NCI-H1105 treated with DMSO at 0.1 percent for 48 hours (cell line): Measurements from ENCODE around the gene B9D1.
A peak's percentile ranks its signal among the peaks of the same experiment; 100 is the strongest.

Experiments used
- DNase-seq: peaks from one replicate; lab custom pipeline; 2025; lab: John Stamatoyannopoulos, UW

B9D1 gene

DNA sequence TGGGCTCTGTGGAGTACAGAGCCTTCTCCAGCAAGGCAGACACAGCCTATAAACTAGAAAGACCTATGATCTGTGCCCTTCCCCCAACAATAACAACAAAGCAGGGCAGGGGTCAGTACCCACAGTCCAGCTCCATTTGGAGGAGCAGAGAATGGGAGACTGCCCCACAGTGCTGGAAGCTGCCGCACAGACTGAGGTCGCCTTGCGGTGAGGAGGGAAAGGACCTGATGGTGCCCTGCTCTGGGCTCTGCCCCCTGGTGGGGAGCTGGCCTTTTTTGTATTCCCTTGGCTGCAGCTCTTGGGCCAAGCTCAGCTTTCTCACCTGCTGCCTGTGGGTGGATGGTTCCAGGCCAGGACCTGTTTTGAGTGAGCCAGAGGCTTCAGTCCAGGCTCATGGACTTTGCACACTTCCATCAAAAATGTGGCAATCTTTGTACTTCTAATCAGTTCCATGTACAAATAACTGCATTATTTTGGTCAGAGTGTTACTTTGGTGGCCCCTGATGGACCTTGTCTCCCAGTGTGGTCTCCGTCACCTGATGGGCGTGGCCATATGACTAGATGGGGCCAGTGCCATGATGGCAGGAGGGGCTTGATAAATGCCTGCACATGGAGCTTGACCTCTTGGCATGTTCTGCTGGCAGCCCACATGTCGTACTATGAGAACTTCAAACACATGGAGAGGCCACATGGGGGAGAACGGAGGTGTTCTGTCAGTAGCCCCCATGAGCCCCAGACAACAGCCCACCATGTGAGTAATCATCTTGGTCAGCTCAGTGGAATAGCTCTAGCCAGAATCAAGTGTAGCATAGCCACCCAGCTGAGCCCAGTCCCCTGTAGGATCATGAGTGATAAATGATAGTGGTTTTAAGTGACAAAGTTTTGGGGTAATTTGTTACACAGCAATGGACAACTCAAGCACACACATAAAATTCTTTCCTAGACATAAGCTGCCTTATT lies 24.2 kb downstream of the B9D1 start:
- DNase-seq = peak; percentile 39

DNA sequence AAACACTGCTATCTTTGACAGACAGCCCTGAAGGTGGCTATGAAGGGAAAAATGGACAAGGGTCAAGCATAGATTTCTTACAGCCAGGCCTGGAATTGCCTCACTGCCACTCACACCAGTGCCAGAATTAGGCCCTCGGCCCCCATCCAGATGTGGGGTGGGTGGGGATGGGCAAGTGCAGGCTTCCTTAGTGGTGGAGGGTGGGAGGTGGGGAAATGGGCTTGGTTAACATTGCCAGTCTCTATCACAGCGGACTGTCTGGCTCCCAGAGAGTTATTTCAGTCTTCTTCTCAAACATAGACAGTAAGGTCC lies 24.9 kb downstream of the B9D1 start:
- DNase-seq = no peak

DNA sequence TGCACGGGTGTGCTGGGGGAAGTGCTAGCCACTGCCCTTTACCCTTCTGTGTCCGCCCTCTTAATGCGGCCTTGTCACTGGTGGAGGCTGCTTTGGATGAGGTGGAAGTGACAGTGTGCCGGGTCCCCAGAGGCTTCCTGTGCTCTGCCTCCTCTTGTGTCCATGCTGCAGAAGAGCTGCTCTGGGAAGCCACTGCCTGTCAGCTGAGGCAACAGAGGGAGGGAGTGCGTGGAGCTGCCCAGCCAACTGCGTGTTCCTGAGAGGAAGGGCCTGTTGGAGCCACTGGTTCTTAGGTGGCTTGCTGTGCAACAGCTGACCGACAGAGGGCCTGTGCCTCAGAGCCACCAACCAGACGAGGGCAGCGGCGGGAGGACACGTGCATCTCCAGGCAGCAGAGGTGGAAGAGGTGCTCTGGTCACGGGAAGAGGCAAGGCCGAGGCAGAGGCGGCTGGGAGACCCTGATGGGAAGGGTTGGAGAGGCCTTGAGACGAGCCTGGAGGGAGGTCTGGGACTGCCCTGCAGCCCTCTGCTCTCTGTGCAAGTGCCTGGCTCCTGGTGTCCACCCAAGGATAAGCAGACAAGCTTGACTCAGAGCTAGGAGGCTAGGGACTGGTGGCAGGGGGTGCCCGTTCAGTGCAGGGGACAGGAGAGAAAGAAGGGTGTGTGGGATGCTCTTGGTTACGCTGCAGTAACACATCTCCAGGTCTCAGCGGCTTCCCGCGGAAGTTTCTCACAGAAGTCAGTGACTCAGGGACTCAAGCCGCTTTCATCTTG lies 25.4 kb downstream of the B9D1 start:
- no peak for DNase-seq

DNA sequence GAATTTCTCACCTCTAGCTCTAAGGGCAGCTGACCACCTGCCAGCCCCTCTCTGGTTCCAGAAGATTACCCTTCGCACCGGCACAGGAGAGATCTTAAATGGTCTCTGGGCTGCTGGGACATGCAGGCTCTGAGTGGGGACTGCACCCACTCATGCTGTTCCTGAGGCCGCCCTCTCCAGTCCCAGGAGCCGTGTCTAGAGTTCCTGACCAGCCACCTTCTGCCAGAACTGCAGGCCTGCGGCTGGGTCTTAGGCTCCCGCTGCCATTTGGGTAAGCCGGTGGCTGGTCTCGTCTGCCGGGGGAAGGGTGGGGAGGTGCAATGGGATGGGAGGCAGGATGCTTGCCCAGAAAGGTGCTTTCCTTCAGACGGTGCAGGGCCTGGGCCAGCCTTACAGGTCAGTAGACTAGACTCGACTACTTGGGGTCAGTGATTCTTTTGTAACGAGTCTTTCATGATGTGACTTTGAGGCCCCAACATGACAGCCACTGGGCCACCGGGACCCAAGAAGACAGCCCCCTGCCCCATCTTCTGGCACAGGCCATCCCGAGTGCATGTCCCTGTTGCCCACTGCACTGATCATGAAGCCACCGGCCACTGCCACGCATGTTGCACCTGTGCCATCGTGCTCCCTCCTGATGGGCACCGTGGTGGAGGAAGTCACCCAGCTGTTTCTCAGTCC lies 26.4 kb downstream of the B9D1 start:
- DNase-seq = no peak

DNA sequence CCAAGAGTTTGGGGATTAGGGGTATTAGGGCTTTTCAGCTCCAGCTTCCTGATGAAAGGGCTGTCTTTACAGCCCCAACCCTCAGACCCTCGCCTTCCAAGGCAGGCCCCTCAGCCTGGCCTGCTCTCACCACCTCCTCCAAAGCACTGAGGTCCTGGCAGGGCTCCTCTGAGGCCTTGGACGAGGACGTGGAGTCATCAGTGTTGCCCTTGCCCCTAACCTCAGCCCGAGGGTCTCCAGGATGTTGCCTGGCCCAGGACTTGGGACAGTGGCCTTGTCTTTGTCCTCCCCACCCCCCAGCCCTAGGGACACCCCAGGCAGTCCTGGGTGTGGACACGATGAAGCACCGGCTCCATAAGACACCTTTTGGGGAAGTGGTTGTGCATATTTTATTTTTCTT lies 28.2 kb downstream of the B9D1 start:
- DNase-seq = no peak

DNA sequence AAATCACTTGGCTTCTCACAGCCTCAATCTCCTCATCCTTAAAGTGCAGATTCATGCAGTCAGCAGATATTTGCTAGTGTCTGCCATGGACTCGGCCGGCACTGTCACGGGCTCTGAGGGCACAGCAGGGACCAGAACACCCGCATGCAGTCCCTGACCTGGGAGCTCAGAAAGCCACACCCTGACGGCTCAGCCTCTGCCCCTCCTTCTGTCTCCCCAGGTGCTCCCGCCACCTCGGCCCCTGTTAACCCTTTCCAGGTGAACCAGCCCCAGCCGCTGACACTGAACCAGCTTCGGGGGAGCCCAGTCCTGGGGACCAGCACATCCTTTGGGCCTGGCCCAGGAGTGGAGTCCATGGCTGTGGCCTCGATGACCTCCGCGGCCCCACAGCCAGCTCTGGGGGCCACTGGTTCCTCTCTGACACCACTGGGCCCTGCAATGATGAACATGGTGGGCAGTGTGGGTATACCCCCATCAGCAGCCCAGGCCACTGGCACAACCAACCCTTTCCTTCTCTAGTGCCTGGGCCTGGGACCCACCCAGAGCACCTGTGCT lies 28.7 kb downstream of the B9D1 start:
- DNase-seq = no peak

DNA sequence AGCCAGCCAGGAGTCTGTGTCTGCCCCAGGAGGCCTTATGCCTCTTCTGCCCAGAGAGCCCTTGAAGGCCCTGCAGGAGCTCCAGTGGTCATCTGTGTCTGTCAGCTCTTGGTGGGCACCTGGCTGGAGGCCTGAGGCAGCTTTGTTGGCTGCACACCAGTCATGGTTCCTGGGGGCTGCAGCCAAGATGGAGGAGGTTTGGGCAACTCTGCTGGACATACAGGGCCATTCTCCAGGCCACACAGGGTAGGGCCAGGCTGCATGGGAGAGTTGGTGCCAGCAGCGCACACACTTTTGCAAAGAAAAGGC lies 29.4 kb downstream of the B9D1 start:
- DNase-seq = no peak

DNA sequence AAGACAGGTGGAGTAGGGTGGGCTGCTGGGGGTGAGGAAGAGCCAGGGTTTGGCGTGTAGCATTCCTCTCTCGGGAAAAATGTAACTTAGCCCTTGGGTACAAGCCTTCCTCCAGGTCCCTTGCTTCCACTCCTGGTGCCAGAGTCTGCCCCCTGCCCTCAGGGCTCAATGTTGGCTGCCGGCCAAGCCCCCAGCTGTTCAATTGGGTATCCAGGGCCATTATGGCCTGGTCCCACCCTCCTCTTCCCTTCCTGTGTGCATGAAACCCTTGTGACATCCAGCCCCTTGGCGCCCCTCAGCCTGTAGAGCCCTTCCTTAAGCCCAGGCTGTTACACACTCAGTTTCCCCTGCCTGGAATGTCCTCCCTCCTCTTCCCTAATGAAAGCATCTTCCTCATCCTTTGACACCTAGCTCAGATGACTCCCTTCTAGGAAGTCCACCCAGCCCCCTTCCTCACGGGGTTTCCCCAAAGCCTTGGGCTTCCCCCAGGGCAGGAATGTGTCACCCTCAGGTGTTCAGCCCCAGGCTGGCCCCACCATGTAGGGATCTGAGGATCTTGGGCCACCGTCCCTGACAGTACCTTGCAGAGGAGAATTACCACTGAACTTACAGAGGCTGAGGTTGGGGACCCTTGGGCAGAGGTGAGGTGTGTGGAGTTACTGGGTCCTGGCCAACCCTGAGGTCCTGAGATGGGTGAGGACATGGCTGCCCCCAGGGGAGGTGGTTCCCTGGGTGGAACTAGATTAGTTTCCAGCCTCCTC lies 30.0 kb downstream of the B9D1 start:
- peak; percentile 23 for DNase-seq

DNA sequence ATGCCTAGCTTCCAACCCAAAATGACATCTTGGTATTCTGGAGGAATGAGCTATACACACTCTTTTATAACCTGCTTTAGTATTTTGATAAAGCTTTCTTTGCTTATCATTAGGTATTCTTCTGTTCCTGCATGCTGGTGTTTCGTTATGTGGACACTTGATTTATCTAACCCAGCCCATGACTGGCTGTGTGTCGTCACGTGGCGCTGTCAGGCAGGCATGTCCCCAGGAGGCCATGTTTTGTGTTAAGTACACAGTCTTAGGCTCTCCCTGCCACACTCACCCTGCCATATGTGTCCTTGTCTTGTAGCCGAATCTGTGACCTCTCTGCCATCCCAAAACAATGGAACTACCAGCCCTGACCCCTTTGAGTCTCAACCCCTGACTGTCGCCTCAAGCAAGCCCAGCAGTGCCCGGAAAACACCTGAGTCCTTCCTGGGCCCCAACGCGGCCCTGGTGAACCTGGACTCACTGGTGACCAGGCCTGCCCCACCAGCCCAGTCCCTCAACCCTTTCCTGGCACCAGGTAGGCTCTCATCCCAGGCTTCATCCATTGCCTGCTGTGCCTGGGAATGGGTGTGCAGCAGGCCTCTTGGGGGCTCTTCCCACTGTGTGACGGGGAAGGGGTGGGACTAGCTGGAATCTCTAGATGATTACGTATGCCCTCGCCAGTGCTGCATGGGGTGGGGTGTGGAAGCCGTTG lies 30.8 kb downstream of the B9D1 start:
- no peak for DNase-seq

DNA sequence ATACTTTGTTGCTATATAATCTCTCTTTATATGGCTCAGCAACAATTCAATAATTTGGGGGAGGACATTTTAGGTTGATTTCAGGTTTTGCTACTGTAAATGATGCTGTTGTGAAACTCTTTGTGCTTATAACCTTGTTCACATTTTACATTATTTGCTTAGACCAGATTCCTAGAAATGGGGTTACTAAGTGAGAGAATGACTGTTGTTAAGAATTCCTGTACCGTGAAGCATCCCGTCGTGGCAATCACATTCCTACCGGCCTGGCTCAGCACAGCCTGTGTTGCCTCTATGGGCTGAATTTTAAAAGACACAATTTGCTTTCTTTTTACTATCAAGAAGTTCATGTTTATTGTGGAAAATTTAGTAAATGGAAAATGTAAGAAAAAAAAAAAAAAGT lies 31.4 kb downstream of the B9D1 start:
- DNase-seq = no peak

DNA sequence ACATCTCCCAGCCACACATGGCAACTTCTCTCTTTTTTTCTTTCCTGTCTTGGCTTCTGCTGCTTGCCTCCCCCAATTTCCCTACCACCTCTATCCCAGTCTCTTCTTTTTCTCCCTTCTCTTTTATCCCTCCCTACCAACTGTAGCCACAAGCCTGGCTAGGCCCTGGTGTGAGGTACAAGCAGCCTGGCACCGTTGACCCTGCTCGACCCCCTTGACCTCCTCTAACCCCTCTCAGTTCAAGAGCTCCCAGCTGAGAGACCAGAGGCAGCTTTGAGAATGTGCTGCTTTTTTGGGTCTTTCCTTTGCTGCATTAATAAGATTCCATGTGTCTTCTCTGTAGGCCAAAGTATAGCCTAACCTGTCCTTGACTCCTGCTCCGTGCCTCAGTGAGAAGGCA lies 32.3 kb downstream of the B9D1 start:
- no peak for DNase-seq

DNA sequence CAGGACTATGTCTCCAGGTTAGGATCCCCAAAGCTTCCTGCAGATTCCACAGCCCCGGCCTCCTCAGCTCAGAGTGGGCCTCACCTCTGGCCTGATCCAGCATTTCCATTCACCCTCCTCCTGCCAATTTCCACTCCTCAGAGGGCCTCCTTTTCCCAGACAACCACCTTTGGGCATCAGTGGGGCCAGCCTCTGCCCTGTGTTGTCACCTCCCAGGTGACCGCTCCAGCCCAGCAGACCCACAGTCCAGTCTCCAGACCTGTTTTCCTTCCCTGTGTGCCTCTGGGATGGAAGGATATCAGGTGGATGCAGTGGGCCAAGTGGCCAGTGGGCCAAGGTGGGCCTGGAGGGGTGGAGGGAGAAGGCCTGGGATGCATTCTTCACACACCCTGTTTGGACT lies 32.7 kb downstream of the B9D1 start:
- no peak for DNase-seq

DNA sequence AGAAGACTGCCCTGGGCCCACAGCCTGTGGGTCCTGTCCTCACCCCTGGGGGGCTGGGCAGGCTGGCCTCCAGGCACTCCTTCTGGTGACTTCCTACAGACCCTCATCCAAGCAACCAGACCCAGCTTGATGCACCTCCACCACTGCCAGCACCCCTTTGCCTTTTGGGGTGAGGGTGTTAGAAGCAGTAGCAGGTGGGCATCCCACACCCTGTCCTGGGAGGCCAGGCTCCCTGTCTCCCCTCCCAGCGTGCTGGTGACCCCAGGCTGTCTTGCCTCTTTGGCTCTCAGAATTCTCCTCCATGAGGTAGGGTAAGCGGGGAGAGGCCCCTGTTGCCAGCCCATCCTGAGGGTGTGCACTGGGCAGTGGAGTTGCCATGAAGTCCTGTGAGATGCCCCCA lies 33.4 kb downstream of the B9D1 start:
- DNase-seq = no peak

DNA sequence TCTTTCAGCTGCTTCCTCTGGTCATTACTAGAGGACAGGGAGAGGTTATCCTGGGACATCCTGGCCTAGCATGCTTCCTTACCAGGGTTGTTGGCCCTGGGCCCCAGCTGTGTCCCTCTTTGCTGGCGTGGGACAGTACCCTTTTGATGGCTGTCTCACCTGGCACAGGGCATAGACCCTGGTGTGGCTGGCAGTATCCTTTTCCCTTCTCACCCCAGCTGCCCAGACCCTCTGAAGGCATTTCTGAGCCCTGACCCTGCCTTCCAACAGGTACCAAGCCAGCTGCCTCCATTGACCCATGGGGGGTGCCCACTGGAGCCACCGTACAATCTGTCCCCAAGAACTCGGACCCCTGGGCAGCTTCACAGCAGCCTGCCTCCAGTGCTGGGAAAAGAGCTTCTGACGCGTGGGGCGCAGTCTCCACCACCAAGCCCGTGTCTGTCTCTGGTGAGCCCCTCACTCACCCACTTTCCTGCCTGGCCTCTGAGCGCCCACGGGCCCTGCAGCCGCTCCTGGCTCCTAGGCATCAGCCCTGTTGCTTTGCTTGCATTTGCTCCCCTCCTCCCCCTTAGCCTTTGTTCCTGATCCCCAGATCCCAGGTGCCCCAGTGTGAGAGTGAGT lies 34.0 kb downstream of the B9D1 start:
- DNase-seq = no peak

DNA sequence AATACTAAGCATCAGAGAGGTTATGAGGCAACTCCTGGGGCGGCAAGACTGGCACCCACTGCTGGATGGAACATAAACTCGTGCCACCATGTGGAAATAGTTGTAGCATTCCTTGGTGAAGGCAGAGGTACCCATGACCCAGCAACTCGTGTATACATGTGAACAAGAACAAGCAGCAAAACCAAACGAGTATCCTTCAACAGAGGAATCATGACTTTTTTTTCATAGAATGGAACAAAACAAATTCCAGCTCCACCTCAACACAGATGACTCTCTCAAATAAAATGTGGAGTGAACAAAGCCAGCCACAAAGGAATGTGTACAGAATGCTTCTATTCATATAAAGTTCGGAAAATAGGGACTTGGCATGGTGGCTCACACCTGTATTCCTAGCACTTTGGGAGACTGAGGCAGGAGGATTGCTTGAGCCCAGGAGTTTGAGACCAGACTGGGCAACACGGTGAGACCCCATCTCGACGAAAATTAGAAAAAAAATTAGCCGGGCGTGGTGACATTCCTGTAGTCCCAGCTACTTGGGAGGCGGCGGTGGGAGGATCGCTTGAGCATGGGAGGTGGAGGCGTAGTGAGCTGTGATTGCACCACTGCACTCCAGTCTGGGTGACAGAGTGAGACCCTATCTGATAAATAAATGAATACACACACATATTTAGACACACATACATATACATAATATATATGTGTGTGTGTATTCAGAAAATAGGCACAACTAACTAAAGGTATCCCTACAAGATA lies 35.3 kb downstream of the B9D1 start:
- no peak for DNase-seq

DNA sequence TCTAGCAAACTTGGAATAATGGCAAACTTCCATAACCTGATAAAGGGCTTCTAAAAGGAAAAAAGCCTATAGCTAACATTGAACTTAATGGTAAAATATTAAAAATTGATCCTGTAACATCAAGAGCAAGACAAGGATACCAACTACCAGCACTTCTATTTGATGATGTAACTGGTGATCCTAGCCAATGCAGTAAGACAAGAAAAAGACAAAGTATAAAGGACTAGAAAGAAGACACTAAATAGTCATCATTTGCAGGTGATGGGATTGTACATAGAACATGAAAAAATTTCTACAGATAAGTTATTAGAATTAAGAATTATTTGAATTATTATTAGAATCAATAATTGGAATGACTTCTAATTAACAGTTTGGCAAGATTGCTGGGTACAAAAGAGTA lies 37.0 kb downstream of the B9D1 start:
- DNase-seq = no peak

DNA sequence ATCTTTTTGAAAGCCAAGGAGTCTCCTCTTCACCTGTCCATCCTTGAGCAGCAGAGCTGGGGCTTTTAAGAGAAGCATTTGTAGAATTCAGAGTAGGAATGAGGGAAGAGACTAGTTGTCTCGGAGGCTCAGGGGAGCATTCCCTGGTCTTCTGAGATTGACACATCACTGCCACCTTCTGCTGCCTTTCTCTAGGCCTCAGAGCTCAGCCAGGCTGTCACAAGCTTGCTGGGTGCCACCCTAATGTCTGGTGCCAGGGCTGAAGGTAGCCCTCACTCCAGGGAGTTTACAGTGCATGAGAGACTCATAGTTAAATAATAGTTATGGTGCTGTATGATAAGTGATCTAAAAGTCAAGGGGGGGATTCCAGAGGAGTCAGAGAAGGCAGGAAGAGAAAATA lies 39.7 kb downstream of the B9D1 start:
- no peak for DNase-seq

DNA sequence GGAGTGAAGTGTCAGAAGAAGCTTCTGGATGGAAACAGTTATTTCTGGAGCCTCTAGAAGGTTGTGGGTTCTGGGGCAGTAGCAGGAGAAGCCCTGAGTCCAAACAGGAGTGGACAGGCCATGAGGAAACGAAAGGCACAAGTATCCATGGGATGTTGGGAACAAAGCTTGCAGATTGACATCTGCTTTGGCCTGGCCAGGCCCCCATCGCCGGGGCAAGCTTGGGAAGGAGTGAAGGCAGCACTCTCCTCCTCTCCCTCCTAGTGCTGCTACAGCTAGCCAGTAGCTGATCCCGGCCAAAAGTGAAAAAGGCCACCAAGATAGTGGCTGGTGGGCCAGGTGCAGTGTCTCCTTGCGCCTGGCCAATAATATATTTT lies 40.4 kb downstream of the B9D1 start:
- DNase-seq = no peak

DNA sequence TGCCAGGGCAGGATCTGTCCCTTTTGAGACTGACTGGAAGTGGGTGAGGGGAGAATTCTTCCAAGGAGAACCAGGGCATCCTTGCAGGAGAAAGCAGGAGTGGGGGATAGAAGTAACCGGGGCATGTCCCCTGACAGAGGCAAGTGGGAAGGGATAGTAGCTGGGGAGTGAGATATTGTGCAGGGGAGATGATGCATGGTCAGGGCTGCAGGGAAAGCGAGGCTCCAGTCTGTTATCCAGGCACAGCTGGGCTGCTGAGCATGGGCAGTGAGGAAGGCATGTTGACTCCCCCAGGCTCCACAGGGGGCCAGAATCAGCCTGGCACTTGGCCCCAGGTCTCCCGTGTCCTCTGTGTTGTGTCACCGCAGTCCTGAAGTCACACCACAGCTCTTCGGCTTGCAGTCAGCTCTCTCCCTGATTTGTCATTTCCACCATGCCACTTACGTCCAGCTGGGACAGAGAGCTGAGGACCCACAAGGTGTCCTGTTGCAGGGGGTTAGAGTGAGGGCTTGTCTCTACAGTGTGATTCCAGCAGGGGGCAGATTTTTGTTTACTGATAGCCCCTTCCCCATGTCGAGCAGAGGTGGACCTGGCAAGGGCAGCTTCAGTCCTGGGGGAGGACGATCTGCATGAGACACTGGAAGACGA lies 40.9 kb downstream of the B9D1 start:
- DNase-seq = no peak

DNA sequence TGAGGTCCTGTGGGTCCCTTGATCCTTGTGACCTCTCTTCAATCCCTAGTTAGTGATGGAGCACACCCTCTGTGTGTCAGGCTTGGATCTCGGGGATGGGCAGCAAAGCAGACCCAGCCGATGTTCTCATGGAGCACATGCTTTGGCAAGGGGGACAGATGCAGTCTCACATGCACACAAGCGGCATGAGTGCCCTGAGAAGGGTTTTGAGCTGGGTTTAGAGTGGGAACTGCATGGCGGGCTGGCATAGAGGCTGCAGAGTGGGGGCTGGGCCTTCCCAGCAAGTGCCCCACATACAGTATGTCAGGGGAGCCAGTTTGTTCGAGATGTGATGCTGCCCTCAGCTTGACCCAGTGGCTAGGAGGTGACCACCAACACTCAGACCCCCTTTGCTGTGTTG lies 41.6 kb downstream of the B9D1 start:
- DNase-seq = no peak
